HG03575 (cell line): ENCODE results near the gene COL4A2.

Experiments
- ATAC-seq: cut with Tn5 transposase; IDR thresholded peaks from one replicate; pipeline ENCODE4 v1.9.1; 2021; ENCODE audit not compliant: unreplicated experiment, insufficient number of reproducible peaks, low FRiP score; ENCODE audit errors: extremely low read depth

The COL4A2 gene

DNA sequence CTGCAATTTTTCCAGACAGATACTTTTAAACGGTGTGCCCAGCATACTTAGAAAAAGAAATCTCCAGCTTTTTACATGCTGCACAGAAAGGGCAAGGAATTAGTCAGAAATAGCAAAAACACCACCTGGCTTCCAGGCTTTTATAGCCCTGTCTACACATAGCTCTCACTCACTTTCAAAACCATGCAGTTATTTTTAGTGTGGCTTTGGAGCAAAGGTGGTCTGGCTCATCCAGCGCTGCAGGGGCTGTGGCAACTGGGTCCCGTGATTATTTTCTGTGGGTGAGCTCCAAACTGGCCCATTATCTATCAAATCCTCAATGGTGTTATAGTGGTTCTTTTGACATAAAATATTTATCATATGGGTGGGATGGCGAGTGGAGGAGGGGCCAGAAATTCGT lies 57.0 kb downstream of the COL4A2 start:
- no peak for ATAC-seq

DNA sequence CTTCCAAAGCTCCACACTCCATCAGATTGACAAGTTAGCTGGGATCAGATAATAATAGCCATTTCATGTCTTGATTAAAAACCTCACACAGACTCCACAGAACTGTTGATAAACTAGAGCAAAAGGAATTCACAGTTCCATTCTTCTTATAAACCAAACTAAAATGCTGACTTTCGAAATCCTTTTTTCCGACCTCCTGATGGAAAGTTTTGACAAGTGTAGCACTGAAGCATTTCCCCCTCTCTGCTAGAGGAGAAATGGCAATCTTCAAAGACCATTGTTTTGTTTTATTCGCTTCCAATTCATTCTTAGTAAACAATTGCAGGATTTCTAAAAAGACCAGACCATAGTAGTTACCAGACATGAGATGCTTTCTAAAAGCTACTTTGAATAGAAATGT lies 58.8 kb downstream of the COL4A2 start:
- no peak for ATAC-seq

DNA sequence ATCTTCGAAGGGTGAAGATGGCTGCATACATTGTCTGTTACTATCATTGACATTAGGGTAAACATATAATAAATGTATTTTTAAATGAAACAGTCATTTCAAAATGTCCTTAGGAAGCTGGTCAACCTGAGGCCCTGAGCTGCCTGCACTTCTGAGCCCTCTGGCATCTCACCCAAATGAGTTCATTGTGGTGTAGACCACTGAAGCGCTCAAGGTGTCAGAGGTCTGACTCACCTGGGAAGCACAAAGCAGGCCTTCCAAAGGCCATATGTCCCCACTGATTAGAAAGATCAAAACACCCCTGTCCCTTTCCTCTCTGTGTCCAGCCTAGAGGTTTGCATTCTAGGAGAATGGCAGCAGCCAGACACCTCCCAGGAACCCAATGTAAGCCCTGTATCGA lies 59.6 kb downstream of the COL4A2 start:
- ATAC-seq, result no peak

DNA sequence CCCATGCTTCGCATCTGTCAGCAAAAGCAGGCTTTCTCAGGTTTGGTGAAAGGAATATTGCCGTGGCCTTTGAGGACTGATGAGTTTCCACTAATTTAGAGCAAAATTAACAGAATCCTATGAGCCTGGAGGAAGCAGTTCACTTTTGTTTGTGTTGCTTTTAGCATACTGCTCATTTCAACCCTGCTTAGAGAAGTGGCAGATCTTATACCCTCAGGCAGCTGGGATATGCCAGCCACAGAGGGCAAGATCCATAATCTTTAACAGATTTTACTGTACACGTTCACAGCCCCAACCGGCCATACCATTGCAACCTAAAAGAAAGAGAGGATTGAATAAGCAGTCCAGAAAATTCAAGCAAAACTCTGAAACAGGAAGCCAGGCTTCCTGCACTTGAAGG lies 60.5 kb downstream of the COL4A2 start:
- no peak for ATAC-seq

DNA sequence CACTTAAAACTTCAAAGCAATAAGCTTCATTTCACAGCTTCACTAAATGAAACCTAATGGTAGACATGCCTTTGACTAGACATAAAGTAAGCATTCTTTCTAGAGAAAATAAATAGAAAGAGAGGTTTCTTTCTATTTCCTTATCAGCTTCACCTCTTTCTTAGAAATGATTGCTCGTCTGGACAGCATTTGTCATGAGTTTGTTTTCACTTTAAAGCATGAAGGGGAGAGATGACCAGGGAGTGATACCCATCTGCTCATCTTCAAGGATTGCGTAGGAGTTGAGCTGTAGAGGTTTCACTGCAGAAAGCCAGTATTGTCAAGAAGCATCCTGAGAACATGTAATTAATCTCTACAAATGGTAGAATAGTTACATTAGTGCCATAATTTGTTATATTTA lies 61.3 kb downstream of the COL4A2 start:
- ATAC-seq, result no peak

DNA sequence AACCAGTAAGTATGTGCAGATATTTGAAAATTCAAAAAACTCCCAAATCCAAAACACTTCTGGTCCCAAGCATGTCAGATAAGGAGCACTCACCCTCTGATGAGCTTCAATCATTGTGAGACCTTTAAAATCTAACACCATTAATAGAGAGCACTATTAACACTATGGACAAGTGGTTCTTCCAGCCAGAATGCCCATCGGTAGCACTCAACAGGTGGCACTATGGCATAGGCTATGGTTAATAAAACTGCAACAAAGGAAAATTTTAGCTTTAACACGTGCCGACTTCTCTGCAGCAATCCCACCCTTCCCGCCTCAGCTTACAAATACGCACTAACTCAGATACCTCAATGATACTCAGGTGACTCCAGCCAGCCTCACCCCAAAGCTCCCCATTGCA lies 62.3 kb downstream of the COL4A2 start:
- no peak for ATAC-seq

DNA sequence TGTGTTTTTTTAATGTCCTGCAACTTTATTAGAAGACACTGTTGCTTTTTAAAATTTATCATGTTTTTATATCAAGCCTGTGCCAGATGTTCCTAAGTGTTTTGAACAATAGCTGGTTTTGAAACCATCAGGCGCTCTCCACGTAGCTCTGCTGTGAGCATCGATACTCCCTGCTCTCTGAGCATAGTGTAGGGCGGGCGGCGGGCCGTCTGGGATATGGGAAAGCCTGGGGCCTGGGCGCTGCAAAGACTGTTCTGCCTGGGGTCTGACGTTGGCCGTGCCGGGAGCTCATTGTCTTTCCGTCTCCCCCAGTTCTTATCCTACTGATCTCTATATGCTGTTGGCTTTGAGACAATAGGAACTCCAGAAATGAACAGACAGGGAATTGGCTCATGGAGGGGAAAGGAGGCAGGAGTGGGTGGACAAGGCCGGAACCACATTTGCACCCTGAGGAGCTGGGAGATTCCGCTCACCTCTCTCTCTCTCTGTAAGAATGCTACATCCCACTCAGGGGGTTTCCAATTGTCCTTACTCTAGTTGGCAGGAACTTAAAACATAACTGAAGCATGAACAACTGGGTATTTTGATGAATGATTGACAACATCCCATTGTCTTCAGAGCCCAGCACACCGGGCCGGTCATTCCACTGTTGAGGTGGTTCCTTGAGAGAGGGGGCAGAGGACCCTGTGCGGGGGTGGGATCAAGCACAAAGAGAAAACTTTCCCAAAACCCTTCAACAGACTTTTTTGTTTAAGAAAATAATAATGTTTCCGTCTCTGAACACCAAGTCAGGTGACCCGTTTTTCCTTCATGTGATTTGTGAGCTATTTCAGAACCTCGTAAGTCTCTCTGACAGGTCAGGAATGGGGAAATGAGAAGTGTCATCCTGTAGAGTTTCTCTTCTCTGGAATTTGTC lies 64.7 kb downstream of the COL4A2 start:
- ATAC-seq, result no peak

DNA sequence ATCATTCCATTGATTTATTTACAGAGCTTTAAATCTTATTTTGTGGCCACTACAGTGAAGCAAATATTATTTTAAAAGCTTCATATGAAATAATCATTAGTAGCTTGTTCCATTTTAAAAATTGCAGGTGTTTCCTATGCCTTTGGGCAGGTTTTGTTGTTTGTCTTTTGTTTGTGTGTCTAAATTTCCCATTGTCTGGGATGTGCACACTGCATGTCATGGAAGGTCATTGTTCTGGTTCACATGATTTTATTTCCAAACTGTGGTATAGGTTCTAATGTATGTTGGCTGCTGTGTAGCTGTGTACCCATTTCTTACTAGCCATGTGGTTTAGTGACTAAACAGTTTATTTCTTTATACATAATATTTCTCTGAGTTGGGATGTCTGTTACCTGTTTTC lies 65.6 kb downstream of the COL4A2 start:
- ATAC-seq, result no peak

DNA sequence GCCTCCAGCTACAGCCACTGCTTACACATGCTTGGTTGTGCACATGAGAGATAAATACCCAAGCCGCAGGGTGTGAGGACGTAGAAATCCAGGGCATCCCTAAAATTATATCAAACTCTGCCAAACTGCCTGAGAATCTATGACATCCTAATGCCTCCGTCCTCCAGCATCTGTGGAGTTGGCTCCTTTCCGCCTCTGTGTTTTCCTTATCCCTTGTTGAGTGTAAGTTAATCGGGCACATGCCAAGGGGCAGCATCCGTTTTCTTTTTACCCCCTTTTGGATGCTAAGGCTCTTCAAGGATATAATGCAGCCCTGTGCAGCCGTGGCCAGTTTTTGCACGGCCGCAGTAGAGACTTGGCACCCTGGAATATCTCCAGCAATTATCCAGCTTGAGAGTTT lies 66.5 kb downstream of the COL4A2 start:
- no peak for ATAC-seq

DNA sequence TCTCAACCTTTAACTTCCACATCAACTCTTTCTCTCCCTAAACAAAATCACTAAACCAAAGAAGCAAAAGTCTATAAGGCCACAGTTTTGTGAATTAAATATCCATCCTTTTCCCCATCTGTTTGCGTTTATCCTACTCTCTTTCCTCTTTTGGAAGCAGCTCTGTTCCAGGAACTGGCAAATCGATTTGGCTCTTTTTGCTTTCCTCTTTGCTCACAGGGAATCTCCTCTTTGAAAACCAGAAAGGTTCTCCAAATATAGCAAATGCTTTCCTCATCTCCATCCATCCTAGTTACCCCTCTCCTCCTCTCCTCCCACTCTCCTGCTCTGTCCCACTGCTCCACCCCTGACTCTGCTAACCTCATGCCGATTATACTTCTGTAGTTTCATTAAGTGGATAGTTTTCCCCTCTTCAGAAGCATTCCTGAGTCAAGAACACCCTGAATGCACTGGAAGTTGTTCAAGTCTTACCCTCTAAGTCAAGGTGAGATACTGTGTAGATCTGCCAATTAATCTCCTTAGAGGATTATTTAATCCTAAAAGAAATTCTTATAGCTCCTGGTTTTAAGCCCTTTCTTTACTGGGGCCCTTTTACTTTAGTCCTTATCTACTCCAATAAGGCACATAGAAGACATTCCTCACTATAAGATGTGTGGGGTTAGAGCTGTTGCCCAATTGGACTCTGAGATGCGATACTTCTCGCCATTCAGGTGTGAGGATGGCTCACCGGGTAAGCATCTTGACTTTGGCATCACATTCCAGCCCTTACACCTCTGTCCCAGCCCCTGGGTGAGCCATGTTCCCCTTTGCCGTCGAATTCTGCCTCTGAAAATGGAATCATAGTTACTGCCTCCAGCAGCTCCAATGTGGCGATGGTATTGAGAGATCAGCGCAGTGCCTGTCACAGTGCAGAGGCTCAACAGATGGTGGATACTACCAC lies 67.6 kb downstream of the COL4A2 start:
- ATAC-seq, result no peak

DNA sequence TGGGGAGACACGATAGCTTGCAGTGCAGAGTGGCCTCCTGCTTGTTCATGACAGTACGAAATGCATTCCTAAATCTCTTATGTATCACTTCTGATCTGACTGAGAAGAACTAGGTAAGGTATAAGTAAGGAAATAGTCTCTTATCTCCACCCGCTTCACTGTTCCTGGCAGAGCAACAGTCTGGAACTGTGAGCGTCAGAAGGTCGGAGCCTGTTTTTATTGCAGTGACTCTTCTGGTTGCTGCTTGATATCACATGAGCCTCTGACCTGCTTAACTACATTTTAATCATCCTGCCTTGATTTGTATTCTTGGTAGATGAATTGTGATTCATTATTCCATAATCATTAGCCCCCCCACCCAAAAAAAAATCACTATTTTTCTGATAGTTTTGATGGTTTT lies 69.0 kb downstream of the COL4A2 start:
- ATAC-seq, result no peak

DNA sequence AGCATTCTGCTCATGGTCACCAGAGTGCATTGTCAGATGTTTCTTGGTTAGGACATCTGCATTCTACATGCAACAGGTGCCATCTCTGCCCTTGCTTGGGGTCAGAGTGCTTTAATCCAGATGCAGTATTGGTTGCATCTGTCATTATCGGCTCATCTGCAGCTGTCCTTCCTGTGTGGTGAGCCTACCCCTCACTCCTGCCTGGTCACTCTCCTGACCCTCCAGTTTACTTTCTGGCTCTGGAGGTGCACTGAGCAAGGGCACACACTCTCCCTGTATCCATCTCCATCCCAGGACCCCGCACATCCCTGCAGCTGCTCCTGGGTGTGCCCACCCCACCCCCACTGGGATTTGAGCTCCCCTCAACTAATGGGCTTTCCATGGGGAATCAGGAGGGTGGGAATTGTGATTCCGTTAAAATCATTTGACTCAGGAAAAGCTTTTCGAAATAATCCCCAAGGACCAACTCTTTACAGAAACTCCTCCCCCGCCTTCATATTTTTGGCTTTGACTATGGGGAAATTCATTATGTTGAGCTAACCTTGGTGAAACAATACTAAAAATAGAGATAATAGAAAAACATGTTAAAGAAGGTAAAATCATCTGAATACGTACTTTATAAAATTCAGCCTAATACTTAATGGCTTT lies 70.2 kb downstream of the COL4A2 start:
- no peak for ATAC-seq

DNA sequence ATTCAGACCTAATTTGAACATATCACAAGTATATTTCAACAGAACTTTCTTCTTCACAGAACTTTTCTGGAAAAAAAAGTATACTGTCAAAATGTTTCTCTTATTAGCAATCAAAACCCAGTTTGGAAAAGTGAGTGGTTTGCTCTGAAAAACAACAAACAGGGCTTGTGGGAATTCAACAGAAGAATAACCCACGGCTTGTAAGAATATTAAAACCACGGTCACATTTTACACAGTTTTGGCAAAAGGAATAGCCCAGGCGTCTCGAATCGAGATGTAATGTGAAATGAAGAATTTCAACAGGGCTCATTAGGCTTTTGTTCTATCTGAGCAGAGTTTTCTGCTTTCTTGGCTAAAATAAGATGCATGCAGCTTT lies 70.7 kb downstream of the COL4A2 start:
- ATAC-seq, result no peak

DNA sequence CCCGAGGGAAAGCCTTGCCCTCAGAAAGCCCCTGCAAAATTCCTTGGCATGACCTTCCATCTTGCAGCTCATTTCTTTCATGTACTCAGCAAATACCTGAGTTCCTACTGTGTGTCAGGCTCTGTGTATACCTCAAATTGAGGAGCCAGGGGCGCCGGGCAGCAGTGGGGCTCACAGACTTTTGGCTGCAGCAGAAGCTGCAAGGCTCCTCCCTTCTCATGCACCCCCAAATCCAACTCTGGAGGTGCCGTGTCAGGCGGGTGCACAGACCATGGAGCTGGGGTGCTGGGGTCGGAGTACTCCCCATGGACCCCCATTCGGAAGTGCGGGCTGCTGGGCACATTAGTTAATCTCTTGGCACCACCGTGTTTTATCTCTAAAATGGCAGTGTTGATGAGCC lies 72.3 kb downstream of the COL4A2 start:
- ATAC-seq, result no peak

DNA sequence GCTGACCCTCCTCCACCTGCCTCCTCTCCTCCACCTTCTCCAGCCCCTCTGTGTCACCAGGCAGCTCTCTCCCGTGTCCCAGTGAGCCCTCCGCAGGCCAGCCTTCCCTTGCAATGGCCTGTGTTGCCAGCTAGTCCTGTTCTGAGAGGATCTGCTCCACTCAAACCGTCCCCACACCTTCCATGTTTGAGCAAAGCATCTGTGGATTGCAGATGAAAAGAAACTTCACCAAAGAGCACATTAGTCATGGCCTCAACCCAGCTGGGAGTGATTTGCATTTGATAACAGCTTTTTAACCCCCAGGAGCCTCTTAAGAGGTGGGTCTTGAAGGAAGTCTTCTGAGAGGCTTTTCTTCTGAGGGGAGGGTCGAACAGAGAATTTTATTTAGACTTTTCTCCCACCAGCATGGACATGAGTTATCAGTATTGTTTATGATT lies 72.8 kb downstream of the COL4A2 start:
- no peak for ATAC-seq

DNA sequence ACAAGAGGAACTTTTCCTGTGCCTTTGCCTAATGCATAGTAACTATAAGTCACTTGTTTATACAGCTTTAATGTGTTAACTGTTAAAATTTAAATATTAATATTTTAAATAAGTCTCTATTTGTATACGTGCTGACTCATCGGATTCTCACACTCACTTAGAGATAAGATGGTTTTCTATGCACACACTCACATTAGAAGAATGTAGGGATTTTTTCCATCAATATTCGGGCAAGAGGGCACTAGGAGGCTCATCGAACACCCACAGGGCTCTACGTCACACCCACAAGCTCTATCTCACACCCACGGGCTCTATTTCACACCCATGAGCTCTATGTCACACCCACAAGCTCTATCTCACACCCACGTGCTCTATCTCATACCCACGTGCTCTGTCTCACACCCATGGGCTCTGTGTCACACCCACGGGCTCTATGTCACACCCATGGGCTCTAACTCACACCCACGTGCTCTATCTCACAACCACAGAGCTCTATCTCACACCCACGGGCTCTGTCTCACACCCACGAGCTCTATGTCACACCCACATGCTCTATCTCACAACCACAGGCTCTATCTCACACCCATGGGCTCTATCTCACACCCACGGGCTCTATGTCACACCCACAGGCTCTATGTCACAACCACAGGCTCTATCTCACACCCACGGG lies 73.4 kb downstream of the COL4A2 start:
- ATAC-seq, result no peak

DNA sequence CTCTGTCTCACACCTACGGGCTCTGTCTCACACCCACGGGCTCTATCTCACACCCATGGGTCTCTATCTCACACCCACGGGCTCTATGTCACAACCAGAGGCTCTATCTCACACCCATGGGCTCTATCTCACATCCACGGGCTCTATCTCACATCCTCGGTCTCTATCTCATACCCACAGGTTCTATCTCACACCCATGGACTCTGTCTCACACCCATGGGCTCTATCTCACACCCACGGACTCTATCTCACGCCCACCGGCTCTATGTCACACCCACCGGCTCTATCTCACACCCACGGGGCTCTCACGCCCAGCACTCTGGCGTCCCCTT lies 73.9 kb downstream of the COL4A2 start:
- no peak for ATAC-seq

DNA sequence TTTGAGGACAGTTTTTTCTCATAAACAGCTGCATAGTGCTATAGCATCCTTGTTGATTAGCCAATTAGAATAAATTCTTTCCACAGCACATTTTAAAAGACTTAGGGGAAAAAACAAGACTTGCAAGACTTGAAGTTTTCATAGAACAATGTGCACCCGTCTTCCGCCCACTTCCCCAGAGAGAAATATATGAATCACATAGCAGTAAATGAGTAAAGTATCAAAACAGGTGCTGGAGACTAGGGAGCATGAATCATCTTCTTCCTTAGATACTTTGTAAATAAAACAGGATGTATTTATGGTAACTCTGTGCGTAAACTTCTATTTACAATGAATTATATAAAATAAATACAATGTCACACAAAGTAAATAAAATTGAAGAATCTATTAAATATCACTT lies 75.1 kb downstream of the COL4A2 start:
- no peak for ATAC-seq

DNA sequence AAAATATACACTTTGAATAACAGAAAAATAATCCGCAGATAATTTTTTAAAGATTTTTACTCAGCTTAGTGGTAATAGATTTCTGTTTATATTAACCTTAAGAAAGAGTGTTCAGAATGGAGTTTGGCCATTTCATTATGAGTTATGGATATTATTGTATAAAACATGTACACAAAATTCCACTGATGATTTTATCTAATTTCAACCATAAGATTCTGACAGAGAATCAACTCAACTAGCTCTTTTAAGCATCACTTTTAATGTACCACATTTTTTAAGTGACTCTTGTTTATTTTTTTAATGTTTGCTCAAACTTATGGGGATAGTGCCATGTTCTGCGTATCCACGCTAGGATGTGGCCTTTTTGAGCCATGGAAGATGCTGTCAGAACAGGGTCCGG lies 75.7 kb downstream of the COL4A2 start:
- ATAC-seq, result no peak
